Panc1 (cell line): ENCODE measurements around the gene HK1.

ENCODE experiments used
- POLR2AphosphoS5 ChIP-seq: IDR thresholded peaks from 2 replicates; pipeline ENCODE4 v1.6.1; 2012; ENCODE audit warnings: mild to moderate bottlenecking, low read depth, low read length, moderate library complexity
- SIN3A ChIP-seq: IDR thresholded peaks from 2 replicates; pipeline ENCODE4 v1.6.1; 2012; ENCODE audit warnings: low read depth, mild to moderate bottlenecking, low read length, moderate library complexity, borderline replicate concordance; ENCODE audit not compliant: insufficient read depth

DNA sequence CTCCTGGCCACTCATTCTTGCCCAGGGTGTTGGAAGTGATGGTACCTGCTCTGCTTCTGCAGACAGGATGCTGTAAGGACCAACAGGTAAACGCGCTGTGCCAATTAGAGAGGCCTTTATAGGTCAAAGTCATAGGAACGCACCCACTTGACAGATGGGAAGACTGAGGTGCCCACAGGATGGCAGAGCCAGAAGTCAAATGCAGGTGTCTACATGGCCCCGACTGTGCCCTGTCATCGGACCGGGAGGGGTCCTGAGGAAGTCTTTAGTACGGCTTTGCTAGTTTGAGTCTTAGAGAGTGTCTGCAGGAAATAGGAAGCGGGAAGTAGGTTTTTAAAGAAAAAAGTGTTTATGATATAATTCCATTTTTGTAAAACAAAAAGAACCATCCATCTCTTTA is 57.3 kb downstream of the HK1 start:
- TF ChIP-seq SIN3A (no peak), POLR2AphosphoS5 (no peak)
